Measurements from ENCODE around the gene DNASE1L1. TPM values are rescaled to one million over a fixed set of nuclear protein-coding genes. Genes with fewer than 3 reads are reported as not detected.

The DNASE1L1 gene
- total and polyA plus RNA-seq, 2 of the 13 experiments (the other 11 are each of a cell fraction or from before 2014, with no cell fraction given): 4.7 to 12.3 TPM

- no peak for TF ChIP-seq ZNF547 (CRISPR knock-in tag; IDR thresholded peaks at IDR 0.05)
- peak; percentile 47; the same call in 1 of the 2 replicates for TF ChIP-seq ATF7-NPFF (CRISPR knock-in tag; IDR thresholded peaks at IDR 0.05; ENCODE audit: low read depth)
- no peak for TF ChIP-seq ZNF430 (CRISPR knock-in tag; IDR thresholded peaks at IDR 0.05)
- 0 out of 2 replicates have a peak, but pooled peaks have one; percentile 18 for TF ChIP-seq KLF6 (CRISPR knock-in tag; IDR thresholded peaks at IDR 0.05)
- no peak for TF ChIP-seq ZFP37 (CRISPR knock-in tag; IDR thresholded peaks at IDR 0.05; ENCODE audit: borderline replicate concordance)
- TF ChIP-seq SOX6 (IDR thresholded peaks at IDR 0.05): no peak
- no peak for TF ChIP-seq SOX6 (CRISPR knock-in tag; IDR thresholded peaks at IDR 0.05)
- TF ChIP-seq MYC (CRISPR knock-in tag; IDR thresholded peaks at IDR 0.05; ENCODE audit: borderline replicate concordance): no peak
- TF ChIP-seq PRMT3 (CRISPR knock-in tag; IDR thresholded peaks at IDR 0.05; ENCODE audit: borderline replicate concordance, low read depth): no peak
- peak in 1 of 2 experiments; percentile 68; a peak in 2 of 4 replicates for TF ChIP-seq POLR2A (IDR thresholded peaks at IDR 0.05; ENCODE audit: insufficient read depth in 1 of 2, low read depth in 2 of 2, low read length in 2 of 2)
- TF ChIP-seq ZBTB20 (CRISPR knock-in tag; IDR thresholded peaks at IDR 0.05; ENCODE audit: borderline replicate concordance, low read depth): no peak
- TF ChIP-seq ARID4A (CRISPR knock-in tag; IDR thresholded peaks at IDR 0.05; ENCODE audit: borderline replicate concordance): 0 out of 2 replicates have a peak, but pooled peaks have one; percentile 17
- no peak for TF ChIP-seq LCORL (IDR thresholded peaks at IDR 0.05)
- no peak for TF ChIP-seq LCORL (CRISPR knock-in tag; IDR thresholded peaks at IDR 0.05)
- no peak for TF ChIP-seq ZNF205 (CRISPR knock-in tag; IDR thresholded peaks at IDR 0.05)
- TF ChIP-seq POLR2AphosphoS5 (IDR thresholded peaks at IDR 0.05; ENCODE audit: low read depth, low read length): peak; percentile 38; the same call in 1 of the 2 replicates
- no peak for TF ChIP-seq JUNB (CRISPR knock-in tag; IDR thresholded peaks at IDR 0.05; ENCODE audit: borderline replicate concordance)
- TF ChIP-seq ZNF7 (CRISPR knock-in tag; IDR thresholded peaks at IDR 0.05): no peak
- no peak for TF ChIP-seq ZNF563 (CRISPR knock-in tag; IDR thresholded peaks at IDR 0.05)
- TF ChIP-seq ARHGAP35 (CRISPR knock-in tag; IDR thresholded peaks at IDR 0.05; ENCODE audit: borderline replicate concordance): no peak
- no peak for TF ChIP-seq TFDP1 (CRISPR knock-in tag; IDR thresholded peaks at IDR 0.05; ENCODE audit: borderline replicate concordance)
- no peak for TF ChIP-seq ZSCAN9 (CRISPR knock-in tag; IDR thresholded peaks at IDR 0.05; ENCODE audit: borderline replicate concordance)
- no peak for TF ChIP-seq ERF (CRISPR knock-in tag; IDR thresholded peaks at IDR 0.05)
Observed at GRCh38 chrX:154411981-154412340, 2.9 kb upstream of the DNASE1L1 start (continued).

Measured in HepG2 (cell line).